Epithelial cell of proximal tubule (primary cell): Measurements from ENCODE around the gene KIF26B. TPM values are rescaled to one million over a fixed set of nuclear protein-coding genes. Genes with fewer than 3 reads are reported as not detected.
"Not testable (repeated sequence)": the region's sequence is repeated elsewhere in the genome, so short reads cannot be mapped to it uniquely, and the experiment has no call there.

Experiments used
- DNase-seq: peaks from one replicate; pipeline ENCODE4 v3.0.0-alpha.2; 2011; ENCODE audit warnings: low read depth
- H3K4me3 ChIP-seq: 2 replicates; pipeline ENCODE4 v1.5.1; 2011; ENCODE audit warnings: low read depth, mild to moderate bottlenecking, low read length
- CTCF ChIP-seq: conservative IDR thresholded peaks from 2 replicates; pipeline ENCODE4 v1.5.1; 2012; ENCODE audit warnings: low read depth, mild to moderate bottlenecking, low read length
- total RNA-seq: library from RNA; depleted of rRNA; stranded (reverse); fragments of >200 nt; gene quantifications from 2 replicates; pipeline ENCODE4 v1.2.3, GENCODE V29; 2015

KIF26B gene
- total RNA-seq, 1 donor from 2014 or later, result 2.8 TPM

- DNase-seq, result no peak
Measured at GRCh38 chr1:245338485-245338877, 183.7 kb downstream of the KIF26B start.

GRCh38 chr1:245341743-245342142, 187.0 kb downstream of the KIF26B start:
- no peak overlapping the region for H3K4me3 ChIP-seq
- no peak for TF ChIP-seq CTCF
- DNase-seq, result no peak

More at GRCh38 chr1:245338485-245338877, 183.7 kb downstream of the KIF26B start:
- no peak for TF ChIP-seq CTCF
- H3K4me3 ChIP-seq, result no peak overlapping the region

GRCh38 chr1:245345191-245345884, 190.6 kb downstream of the KIF26B start:
- TF ChIP-seq CTCF, result peak; percentile 12
- DNase-seq, result no peak
- H3K4me3 ChIP-seq, result no peak overlapping the region

GRCh38 chr1:245348626-245349025, 193.8 kb downstream of the KIF26B start:
- H3K4me3 ChIP-seq, result no peak overlapping the region
- TF ChIP-seq CTCF, result no peak
- DNase-seq, result no peak

GRCh38 chr1:245353411-245353810, 198.6 kb downstream of the KIF26B start:
- TF ChIP-seq CTCF, result no peak
- no peak overlapping the region for H3K4me3 ChIP-seq
- no peak for DNase-seq

- no peak for TF ChIP-seq CTCF
- DNase-seq, result no peak
- H3K4me3 ChIP-seq, result no peak overlapping the region
Measured at GRCh38 chr1:245353915-245354775, 199.4 kb downstream of the KIF26B start.

GRCh38 chr1:245355851-245356630, 201.3 kb downstream of the KIF26B start:
- DNase-seq, H3K4me3 ChIP-seq: not testable (repeated sequence)
